ENCODE data around the gene PTGES3L.
"Not testable (repeated sequence)": the region's sequence is repeated elsewhere in the genome, so short reads cannot be mapped to it uniquely, and the experiment has no call there.

PTGES3L gene

GRCh38 chr17:43014020-43014648, 34.3 kb upstream of the PTGES3L start:
- no peak for FAIRE-seq

- no peak for FAIRE-seq
Observed at GRCh38 chr17:43013296-43013695, 33.4 kb upstream of the PTGES3L start.

GRCh38 chr17:43011728-43012472, 32.0 kb upstream of the PTGES3L start:
- no peak for FAIRE-seq

- no peak for FAIRE-seq
Observed at GRCh38 chr17:43010667-43011308, 30.9 kb upstream of the PTGES3L start.

- FAIRE-seq = no peak
Observed at GRCh38 chr17:43006639-43007551, 27.0 kb upstream of the PTGES3L start, which contains the start of gene IFI35. TSS of gene IFI35 (plus strand) at chr17:43006784. CDS start at chr17:43006948, 164 bp downstream.

GRCh38 chr17:43003542-43004172, 23.8 kb upstream of the PTGES3L start:
- FAIRE-seq = no peak

- not testable (repeated sequence) for FAIRE-seq
Observed at GRCh38 chr17:43000894-43001293, 21.0 kb upstream of the PTGES3L start.

GRCh38 chr17:42999003-42999525, 19.2 kb upstream of the PTGES3L start:
- no peak for FAIRE-seq

- peak; percentile 99 for FAIRE-seq
Observed at GRCh38 chr17:42997984-42998938, 18.4 kb upstream of the PTGES3L start, which contains the start of gene RPL27. TSS of gene RPL27 (plus strand) at chr17:42998419. CDS start at chr17:42998751, 332 bp downstream.

GRCh38 chr17:42997390-42997983, 17.6 kb upstream of the PTGES3L start:
- no peak for FAIRE-seq

- FAIRE-seq = not testable (repeated sequence)
Observed at GRCh38 chr17:42993913-42994312, 14.0 kb upstream of the PTGES3L start.

- no peak for FAIRE-seq
Observed at GRCh38 chr17:42992872-42993271, 13.0 kb upstream of the PTGES3L start.

- no peak for FAIRE-seq
Observed at GRCh38 chr17:42991471-42991870, 11.6 kb upstream of the PTGES3L start.

- no peak for FAIRE-seq
Observed at GRCh38 chr17:42989726-42990652, 10.1 kb upstream of the PTGES3L start.

GRCh38 chr17:42989141-42989540, 9.3 kb upstream of the PTGES3L start:
- FAIRE-seq = no peak

GRCh38 chr17:42985225-42985624, 5.3 kb upstream of the PTGES3L start:
- FAIRE-seq = no peak

GRCh38 chr17:42982266-42982665, 2.4 kb upstream of the PTGES3L start:
- no peak for FAIRE-seq

- FAIRE-seq = no peak
Observed at GRCh38 chr17:42980766-42981397, 1.0 kb upstream of the PTGES3L start.
